Effector memory CD4-positive, alpha-beta T cell (primary cell): ENCODE results near the gene FNDC3A.
A peak's percentile ranks its signal among the peaks of the same experiment; 100 is the strongest.

Experiments used
- DNase-seq, 3 donors: peaks; one replicate each; pipeline ENCODE4 v3.0.0-alpha.2; 2020
- H3K27ac ChIP-seq: 2 replicates; pipeline ENCODE4 v1.7.0; 2013; ENCODE audit warnings: mild to moderate bottlenecking, low read length, moderate library complexity; ENCODE audit not compliant: insufficient read depth, poor library complexity, severe bottlenecking
- H3K27me3 ChIP-seq: replicated peaks from 2 replicates; pipeline ENCODE4 v1.7.0; 2013; ENCODE audit warnings: mild to moderate bottlenecking, low read length; ENCODE audit not compliant: insufficient read depth, control insufficient read depth, poor library complexity, severe bottlenecking
- H3K36me3 ChIP-seq: 2 replicates; pipeline ENCODE4 v1.7.0; 2013; ENCODE audit warnings: mild to moderate bottlenecking, low read length, moderate library complexity; ENCODE audit not compliant: control insufficient read depth, insufficient read depth
- H3K4me1 ChIP-seq: 2 replicates; pipeline ENCODE4 v1.7.0; 2013; ENCODE audit warnings: low read length, mild to moderate bottlenecking; ENCODE audit not compliant: control insufficient read depth, insufficient read depth, poor library complexity, severe bottlenecking
- H3K4me3 ChIP-seq: 2 replicates; pipeline ENCODE4 v1.7.0; 2013; ENCODE audit warnings: low read length, low read depth, mild to moderate bottlenecking; ENCODE audit not compliant: insufficient read depth, poor library complexity, severe bottlenecking
- H3K9me3 ChIP-seq: 2 replicates; pipeline ENCODE4 v1.7.0; 2013; ENCODE audit warnings: mild to moderate bottlenecking, low read length, moderate library complexity; ENCODE audit not compliant: control insufficient read depth
- total RNA-seq, 3 donors: gene quantifications; one replicate each; lab custom pipeline; 2026; lab: John Stamatoyannopoulos, UW

The FNDC3A gene, protein sequence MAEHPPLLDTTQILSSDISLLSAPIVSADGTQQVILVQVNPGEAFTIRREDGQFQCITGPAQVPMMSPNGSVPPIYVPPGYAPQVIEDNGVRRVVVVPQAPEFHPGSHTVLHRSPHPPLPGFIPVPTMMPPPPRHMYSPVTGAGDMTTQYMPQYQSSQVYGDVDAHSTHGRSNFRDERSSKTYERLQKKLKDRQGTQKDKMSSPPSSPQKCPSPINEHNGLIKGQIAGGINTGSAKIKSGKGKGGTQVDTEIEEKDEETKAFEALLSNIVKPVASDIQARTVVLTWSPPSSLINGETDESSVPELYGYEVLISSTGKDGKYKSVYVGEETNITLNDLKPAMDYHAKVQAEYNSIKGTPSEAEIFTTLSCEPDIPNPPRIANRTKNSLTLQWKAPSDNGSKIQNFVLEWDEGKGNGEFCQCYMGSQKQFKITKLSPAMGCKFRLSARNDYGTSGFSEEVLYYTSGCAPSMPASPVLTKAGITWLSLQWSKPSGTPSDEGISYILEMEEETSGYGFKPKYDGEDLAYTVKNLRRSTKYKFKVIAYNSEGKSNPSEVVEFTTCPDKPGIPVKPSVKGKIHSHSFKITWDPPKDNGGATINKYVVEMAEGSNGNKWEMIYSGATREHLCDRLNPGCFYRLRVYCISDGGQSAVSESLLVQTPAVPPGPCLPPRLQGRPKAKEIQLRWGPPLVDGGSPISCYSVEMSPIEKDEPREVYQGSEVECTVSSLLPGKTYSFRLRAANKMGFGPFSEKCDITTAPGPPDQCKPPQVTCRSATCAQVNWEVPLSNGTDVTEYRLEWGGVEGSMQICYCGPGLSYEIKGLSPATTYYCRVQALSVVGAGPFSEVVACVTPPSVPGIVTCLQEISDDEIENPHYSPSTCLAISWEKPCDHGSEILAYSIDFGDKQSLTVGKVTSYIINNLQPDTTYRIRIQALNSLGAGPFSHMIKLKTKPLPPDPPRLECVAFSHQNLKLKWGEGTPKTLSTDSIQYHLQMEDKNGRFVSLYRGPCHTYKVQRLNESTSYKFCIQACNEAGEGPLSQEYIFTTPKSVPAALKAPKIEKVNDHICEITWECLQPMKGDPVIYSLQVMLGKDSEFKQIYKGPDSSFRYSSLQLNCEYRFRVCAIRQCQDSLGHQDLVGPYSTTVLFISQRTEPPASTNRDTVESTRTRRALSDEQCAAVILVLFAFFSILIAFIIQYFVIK
- total RNA-seq, result 95.1 to 108 (median 107) reads per million in 3 donors

DNA sequence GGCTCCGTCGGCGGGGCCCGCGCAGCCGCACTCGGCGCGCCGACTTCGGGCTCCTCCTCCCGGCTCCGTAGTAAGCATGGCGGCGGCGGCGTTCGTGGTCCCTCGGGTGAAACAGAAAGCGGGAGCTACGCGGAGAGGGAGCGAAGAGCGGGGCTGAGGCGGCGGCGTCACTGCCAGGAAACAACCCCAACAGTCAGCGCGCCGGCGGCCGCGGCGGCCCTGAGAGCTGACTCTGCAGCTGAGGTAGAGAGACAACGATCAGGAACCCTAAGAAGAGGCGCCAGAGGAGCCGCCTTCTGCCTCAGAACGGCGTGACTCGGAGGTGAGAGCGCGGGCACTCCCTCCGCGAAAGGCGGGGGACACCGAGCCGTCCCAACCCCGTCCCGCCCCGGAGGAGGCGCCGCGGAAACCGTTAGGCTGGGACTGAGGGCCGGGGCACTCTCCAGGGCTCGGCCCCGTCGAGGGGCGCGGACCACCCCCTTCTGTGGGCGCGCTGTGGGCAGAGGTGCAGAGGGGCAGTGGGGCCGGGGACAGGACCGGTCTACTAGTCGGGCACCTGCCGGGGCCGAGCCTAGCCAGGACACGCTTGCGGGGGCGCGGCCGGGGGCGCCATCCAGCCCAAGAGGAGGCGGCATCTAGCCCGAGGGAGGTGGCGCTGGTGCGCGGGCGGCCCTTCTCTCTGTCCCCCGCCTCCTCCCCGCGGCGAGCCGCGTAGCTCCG lies at the start of gene FNDC3A:
Gene FNDC3A (plus strand): TSS at position 57 of the 720 bp plus-strand sequence. CDS start 30,279 bp downstream, outside the sequence.
- peak; percentile 76 to 81 (median 78) for DNase-seq
- Histone ChIP-seq H3K4me3 (peak within 1 kb of the TSS; percentile 88), H3K4me1 (peaks cover 9% of the 10 kb centered on the region)

DNA sequence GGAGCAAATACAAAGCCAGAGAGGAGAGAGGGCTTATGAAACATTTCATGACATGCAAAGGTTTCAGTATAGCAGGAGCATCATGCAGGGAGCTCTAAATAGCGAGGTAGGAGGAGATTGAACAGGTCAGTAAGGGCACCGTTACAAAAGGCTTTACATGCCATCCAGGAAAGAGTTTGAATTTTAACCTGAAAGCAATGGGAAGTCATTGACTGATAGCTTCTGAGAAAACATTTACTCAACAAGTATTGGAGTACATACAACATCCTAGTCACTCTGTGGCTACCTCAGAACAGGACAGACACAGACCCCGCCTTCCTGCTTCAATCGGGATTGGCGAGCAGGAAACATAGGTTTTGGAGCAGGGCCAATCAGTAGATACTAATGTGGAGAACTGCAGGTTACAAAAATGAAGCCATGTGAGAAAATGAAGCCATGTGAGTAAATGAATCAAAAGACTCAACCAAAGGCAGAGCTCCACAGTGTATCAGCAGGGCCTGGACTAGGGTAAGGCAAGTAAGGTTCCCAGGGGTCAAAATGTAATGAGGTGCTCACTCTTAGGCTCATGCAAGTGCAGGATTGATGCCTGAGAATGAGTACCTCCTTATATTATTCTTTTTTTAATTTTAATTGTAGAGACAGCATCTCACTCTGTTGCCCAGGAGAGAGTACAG lies 46.8 kb upstream of the FNDC3A start:
- Histone ChIP-seq H3K4me3 (no peak overlapping the region), H3K36me3 (no peaks in the 10 kb centered on the region), H3K9me3 (no peaks in the 10 kb centered on the region), H3K27ac (no peak overlapping the region), H3K27me3 (no peaks in the 10 kb centered on the region), H3K4me1 (no peaks in the 10 kb centered on the region)
- no peak for DNase-seq

More for the DNA sequence above, at the start of gene FNDC3A:
- Histone ChIP-seq H3K27me3 (no peaks in the 10 kb centered on the region), H3K36me3 (no peaks in the 10 kb centered on the region), H3K9me3 (no peaks in the 10 kb centered on the region), H3K27ac (peak within 1 kb of the TSS; percentile 94)

DNA sequence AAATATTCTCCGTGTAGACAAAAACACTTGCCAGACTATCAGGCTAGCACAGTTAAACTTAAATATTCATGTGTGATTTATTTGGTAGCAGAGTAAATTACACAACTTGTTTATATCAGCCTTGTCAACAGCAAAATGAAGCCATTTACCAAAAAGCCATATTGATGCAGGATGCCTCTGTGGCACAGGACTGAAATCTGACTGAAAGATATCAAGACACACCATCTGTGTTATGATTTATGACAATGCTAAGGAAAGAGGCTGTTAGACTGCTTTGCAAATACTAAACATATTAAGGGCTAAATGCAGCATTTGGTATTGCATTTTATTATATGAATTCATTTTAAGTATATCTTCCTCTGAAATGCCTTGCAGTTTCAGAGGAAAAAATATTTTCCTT lies 44.8 kb upstream of the FNDC3A start:
- Histone ChIP-seq H3K4me1 (no peaks in the 10 kb centered on the region), H3K4me3 (no peak overlapping the region), H3K27me3 (no peaks in the 10 kb centered on the region), H3K9me3 (no peaks in the 10 kb centered on the region), H3K36me3 (no peaks in the 10 kb centered on the region), H3K27ac (no peak overlapping the region)
- no peak for DNase-seq

DNA sequence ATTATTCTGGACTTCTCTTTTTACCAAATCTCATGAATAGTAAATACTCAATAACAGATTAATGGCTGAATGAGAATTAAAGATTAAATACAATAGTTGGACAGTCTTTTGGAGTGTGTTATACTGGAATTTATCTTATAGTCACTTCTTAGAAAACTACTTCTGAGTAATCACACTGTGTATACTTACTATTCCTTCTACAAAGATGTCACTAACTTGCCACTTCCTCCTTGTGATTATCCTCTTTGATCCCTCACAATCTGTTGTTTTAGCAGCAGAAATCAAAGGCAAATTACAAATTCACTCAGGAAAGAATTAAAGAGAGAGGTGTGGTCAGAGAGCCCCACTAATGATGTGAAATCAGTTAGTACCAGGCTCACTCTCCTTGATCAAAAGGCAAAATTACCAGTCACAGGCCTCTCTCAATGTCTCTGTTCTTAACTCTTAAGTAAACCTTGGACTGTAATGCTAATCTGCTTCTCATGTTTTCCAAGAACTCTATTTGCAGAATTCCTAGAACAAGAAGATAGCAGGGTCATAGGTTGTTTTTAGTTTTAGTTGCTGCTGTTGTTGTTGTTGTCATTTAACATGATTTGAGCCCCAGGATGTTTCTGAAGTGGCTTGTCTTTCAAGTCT lies 37.3 kb upstream of the FNDC3A start:
- Histone ChIP-seq H3K4me3 (no peak overlapping the region), H3K4me1 (no peaks in the 10 kb centered on the region), H3K27ac (no peak overlapping the region), H3K9me3 (no peaks in the 10 kb centered on the region), H3K36me3 (no peaks in the 10 kb centered on the region), H3K27me3 (no peaks in the 10 kb centered on the region)
- no peak for DNase-seq

DNA sequence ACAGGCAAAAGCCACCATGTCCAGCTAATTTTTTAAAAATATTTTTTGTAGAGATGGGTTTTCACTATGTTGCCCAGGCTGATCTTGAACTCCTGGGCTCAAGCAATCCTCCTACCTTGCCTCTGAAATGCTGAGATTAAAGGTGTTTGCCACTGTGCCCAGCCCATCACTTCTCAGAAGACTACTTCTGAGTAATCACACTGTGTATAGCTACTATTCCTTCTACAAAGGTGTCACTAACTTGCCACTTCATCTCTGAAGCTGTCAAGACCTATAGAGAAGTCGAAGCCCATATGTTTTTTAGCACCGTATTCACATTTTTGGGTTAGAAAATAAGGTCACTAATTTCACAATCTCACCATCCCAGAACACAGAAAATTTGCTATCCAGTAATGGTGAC lies 36.0 kb upstream of the FNDC3A start:
- H3K36me3 ChIP-seq, result no peaks in the 10 kb centered on the region
- H3K4me3 ChIP-seq, result no peak overlapping the region
- DNase-seq, result no peak
- H3K27ac ChIP-seq, result no peak overlapping the region
- H3K27me3 ChIP-seq, result no peaks in the 10 kb centered on the region
- H3K4me1 ChIP-seq, result no peaks in the 10 kb centered on the region
- H3K9me3 ChIP-seq, result no peaks in the 10 kb centered on the region

DNA sequence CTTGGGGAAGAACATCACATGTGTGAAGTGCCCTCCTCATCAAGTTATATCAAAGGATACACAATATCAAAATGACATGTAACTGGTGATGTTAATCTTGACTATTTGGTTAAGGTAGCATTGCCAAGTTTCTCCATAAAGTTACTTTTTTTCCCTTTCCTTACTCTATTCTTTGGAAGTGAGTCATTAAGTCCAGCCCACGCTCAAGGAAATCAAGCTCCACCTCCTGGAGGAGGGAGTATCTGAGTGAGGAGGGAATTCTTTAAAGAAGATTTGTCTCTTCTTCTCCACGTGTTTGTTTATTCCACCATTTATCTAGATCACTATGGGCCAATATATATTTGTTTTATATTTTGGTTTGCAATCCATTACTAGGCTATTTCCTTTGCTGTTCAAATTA lies 33.6 kb upstream of the FNDC3A start:
- no peaks in the 10 kb centered on the region for H3K4me1 ChIP-seq
- no peak overlapping the region for H3K4me3 ChIP-seq
- H3K27ac ChIP-seq, result no peak overlapping the region
- no peaks in the 10 kb centered on the region for H3K36me3 ChIP-seq
- DNase-seq, result no peak
- no peaks in the 10 kb centered on the region for H3K9me3 ChIP-seq
- H3K27me3 ChIP-seq, result no peaks in the 10 kb centered on the region

DNA sequence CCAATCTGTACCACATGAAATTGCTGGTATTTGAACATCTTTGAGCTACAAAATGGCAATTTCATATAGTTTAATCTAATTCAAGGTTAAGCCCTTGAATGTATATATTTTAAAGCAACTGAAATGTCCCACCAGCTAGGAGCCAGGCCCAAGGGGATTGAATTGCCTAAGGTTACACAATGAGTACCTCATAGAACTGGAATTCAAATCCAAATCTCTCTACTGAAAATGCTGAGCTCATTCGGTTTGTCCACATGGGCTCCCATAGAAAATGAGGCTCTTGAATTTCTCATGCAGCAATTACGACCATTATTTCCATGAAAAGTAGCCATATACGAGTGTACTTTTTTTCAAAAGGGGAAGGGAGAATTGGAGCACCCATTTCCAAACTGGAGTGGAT lies 31.5 kb upstream of the FNDC3A start:
- Histone ChIP-seq H3K27ac (no peak overlapping the region), H3K27me3 (no peaks in the 10 kb centered on the region), H3K36me3 (no peaks in the 10 kb centered on the region), H3K4me3 (no peak overlapping the region), H3K4me1 (no peaks in the 10 kb centered on the region), H3K9me3 (no peaks in the 10 kb centered on the region)
- DNase-seq, result no peak

DNA sequence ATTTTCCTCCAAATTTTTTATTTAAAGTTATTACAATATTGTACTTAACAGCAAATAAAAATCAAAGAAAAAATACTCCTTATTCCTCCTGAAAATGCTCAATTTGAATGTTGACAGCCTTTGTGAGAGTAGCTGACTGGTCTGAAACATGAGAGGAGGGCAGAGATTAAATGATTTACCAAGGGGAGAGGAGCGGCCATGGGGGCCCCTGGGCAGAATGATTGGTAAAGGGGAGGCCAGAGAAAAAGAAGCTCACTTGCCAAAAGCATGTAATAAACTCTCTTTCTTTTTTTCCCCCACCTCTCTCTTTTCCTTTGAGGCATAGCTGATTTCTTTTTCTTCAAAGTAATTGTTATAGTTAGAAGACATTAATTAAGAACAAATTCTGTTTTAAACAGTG lies 30.1 kb upstream of the FNDC3A start:
- no peak overlapping the region for H3K27ac ChIP-seq

More for the DNA sequence above, 30.1 kb upstream of the FNDC3A start:
- no peaks in the 10 kb centered on the region for H3K27me3 ChIP-seq
- no peak overlapping the region for H3K4me3 ChIP-seq
- H3K9me3 ChIP-seq, result no peaks in the 10 kb centered on the region
- DNase-seq, result no peak
- H3K36me3 ChIP-seq, result no peaks in the 10 kb centered on the region
- H3K4me1 ChIP-seq, result no peaks in the 10 kb centered on the region
